Ishikawa (cell line): ENCODE data around the gene SSTR1.

Source experiments
- CREB1 ChIP-seq: IDR thresholded peaks from 2 replicates; pipeline ENCODE4 v1.6.1; 2012; ENCODE audit warnings: low read depth
- EGR1 ChIP-seq: IDR thresholded peaks from 2 replicates; pipeline ENCODE4 v1.6.1; 2012
- EP300 ChIP-seq: IDR thresholded peaks from 2 replicates; pipeline ENCODE4 v1.6.1; 2012; ENCODE audit warnings: borderline replicate concordance
- FOXM1 ChIP-seq: IDR thresholded peaks from 2 replicates; pipeline ENCODE4 v1.6.1; 2012; ENCODE audit warnings: low read depth, borderline replicate concordance
- RAD21 ChIP-seq: IDR thresholded peaks from 2 replicates; pipeline ENCODE4 v1.6.1; 2012; ENCODE audit warnings: low read depth
- TAF1 ChIP-seq: IDR thresholded peaks from 2 replicates; pipeline ENCODE4 v1.6.1; 2012; ENCODE audit warnings: low read depth, mild to moderate bottlenecking
- TEAD4 ChIP-seq: IDR thresholded peaks from 2 replicates; pipeline ENCODE4 v1.6.1; 2012
- YY1 ChIP-seq: IDR thresholded peaks from 2 replicates; pipeline ENCODE4 v1.6.1; 2012; ENCODE audit warnings: low read depth
- ZBTB7A ChIP-seq: IDR thresholded peaks from 2 replicates; pipeline ENCODE4 v1.6.1; 2012; ENCODE audit warnings: low read depth
- TF ChIP-seq, protein P1 (sequence below): IDR thresholded peaks from 2 replicates; pipeline ENCODE4 v1.6.1; 2012
- TF ChIP-seq, protein P2 (sequence below): IDR thresholded peaks from 2 replicates; pipeline ENCODE4 v1.6.1; 2012; ENCODE audit warnings: low read depth, mild to moderate bottlenecking

DNA sequence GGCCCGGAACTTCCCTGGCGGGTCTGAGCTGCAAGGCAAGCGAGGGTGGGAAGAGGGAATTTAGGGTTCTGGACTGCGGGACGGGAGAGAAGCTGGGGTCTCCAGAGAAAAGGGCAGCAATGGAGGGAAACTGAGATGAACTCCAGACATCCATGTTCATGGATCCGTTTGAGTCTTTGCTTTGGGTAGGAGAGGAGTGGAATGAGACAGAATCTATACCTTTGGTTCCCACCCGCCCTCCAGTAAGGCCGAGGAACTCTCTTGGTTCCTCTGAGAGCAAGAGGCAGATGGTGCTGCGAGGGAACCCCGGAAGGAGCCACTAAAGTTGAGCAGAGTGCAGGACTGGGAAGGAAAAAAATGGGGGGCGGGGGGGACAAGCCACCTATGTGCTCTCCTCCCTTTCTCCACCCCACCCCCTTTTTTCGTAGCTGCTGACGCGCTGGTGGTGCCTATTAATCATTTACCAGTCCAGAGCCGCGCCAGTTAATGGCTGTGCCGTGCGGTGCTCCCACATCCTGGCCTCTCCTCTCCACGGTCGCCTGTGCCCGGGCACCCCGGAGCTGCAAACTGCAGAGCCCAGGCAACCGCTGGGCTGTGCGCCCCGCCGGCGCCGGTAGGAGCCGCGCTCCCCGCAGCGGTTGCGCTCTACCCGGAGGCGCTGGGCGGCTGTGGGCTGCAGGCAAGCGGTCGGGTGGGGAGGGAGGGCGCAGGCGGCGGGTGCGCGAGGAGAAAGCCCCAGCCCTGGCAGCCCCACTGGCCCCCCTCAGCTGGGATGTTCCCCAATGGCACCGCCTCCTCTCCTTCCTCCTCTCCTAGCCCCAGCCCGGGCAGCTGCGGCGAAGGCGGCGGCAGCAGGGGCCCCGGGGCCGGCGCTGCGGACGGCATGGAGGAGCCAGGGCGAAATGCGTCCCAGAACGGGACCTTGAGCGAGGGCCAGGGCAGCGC lies 1.2 kb downstream of the SSTR1 start:
- TF ChIP-seq FOXM1 (no peak), EP300 (no peak), CREB1 (no peak), TAF1 (no peak), RAD21 (no peak), YY1 (no peak), ZBTB7A (no peak), EGR1 (no peak), TEAD4 (no peak)
- TF ChIP-seq, protein P1, sequence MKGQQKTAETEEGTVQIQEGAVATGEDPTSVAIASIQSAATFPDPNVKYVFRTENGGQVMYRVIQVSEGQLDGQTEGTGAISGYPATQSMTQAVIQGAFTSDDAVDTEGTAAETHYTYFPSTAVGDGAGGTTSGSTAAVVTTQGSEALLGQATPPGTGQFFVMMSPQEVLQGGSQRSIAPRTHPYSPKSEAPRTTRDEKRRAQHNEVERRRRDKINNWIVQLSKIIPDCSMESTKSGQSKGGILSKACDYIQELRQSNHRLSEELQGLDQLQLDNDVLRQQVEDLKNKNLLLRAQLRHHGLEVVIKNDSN = no peak
- TF ChIP-seq, protein P2, sequence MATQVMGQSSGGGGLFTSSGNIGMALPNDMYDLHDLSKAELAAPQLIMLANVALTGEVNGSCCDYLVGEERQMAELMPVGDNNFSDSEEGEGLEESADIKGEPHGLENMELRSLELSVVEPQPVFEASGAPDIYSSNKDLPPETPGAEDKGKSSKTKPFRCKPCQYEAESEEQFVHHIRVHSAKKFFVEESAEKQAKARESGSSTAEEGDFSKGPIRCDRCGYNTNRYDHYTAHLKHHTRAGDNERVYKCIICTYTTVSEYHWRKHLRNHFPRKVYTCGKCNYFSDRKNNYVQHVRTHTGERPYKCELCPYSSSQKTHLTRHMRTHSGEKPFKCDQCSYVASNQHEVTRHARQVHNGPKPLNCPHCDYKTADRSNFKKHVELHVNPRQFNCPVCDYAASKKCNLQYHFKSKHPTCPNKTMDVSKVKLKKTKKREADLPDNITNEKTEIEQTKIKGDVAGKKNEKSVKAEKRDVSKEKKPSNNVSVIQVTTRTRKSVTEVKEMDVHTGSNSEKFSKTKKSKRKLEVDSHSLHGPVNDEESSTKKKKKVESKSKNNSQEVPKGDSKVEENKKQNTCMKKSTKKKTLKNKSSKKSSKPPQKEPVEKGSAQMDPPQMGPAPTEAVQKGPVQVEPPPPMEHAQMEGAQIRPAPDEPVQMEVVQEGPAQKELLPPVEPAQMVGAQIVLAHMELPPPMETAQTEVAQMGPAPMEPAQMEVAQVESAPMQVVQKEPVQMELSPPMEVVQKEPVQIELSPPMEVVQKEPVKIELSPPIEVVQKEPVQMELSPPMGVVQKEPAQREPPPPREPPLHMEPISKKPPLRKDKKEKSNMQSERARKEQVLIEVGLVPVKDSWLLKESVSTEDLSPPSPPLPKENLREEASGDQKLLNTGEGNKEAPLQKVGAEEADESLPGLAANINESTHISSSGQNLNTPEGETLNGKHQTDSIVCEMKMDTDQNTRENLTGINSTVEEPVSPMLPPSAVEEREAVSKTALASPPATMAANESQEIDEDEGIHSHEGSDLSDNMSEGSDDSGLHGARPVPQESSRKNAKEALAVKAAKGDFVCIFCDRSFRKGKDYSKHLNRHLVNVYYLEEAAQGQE = no peak
